HCT116 (cell line): ENCODE data around the gene CERKL. TPM values are rescaled to one million over a fixed set of nuclear protein-coding genes. Genes with fewer than 3 reads are reported as not detected.

Experiments used
- ATAC-seq: fragments of 200-7000 bp; cut with Tn5 transposase; 2 replicates; pipeline ENCODE4 v1.9.1; 2020; ENCODE audit warnings: mild to moderate bottlenecking, moderate library complexity
- BruUV-seq: library from RNA; stranded (reverse); fragments of 400-500 nt; replicated peaks from 2 replicates; lab custom pipeline; 2021; lab: Mats Ljungman, UMichigan
- CTCF ChIA-PET: fragments of 300-600 bp; sonication (Branson Sonifier 250); formaldehyde crosslinking; loops from one replicate; lab custom pipeline; 2021; ENCODE audit warnings: antibody characterized with exemption; lab: Charles Lee
- POLR2A ChIA-PET: fragments of 300-600, 350-600 bp; sonication (Branson Sonifier 250); formaldehyde crosslinking; loops from one replicate; lab custom pipeline; 2021; ENCODE audit warnings: antibody characterized with exemption; lab: Charles Lee
- RAD21 ChIA-PET, 2 experiments: fragments of 300-600 bp; sonication (Branson Sonifier 250); formaldehyde crosslinking; loops; one replicate each; lab custom pipeline; 2023; ENCODE audit warnings: low total read pairs in 2 of 2; ENCODE audit not compliant: uncharacterized antibody in 2 of 2, unreplicated experiment in 2 of 2, low non-redundant PET in 1 of 2; lab: Charles Lee
- DNase-seq: peaks from one replicate; pipeline ENCODE4 v3.0.0-alpha.2; 2010; ENCODE audit warnings: low read depth, low spot score
- H2AFZ ChIP-seq: fragments of 200-600 bp; shearing (Covaris generic), sonication (generic); 2 replicates; pipeline ENCODE4 v1.6.1; 2017; ENCODE audit warnings: low read depth, mixed run types, mixed read lengths, antibody characterized with exemption, low read length; ENCODE audit not compliant: poor library complexity, severe bottlenecking
- H3K27ac ChIP-seq: 2 replicates; pipeline ENCODE4 v1.5.1; 2012; ENCODE audit warnings: low read depth, low read length
- H3K27me3 ChIP-seq: fragments of 200-600 bp; sonication (generic); 2 replicates; pipeline ENCODE4 v1.6.1; 2016; ENCODE audit warnings: mixed run types, low read length, mixed read lengths; ENCODE audit not compliant: insufficient read depth
- H3K36me3 ChIP-seq, 2 experiments: fragments of 200-500 bp in 1 of 2; fragments of 200-600 bp in 1 of 2; sonication (Bioruptor generic) in 1 of 2; sonication (generic) in 1 of 2; 2 replicates each; pipeline versions ENCODE4 v1.5.1 to v1.6.1; 2014 to 2016; ENCODE audit warnings: low read length in 2 of 2, inconsistent platforms in 1 of 2, mixed read lengths in 1 of 2, mixed run types in 1 of 2; ENCODE audit not compliant: insufficient read depth in 2 of 2, control insufficient read depth in 1 of 2
- H3K4me1 ChIP-seq, 2 experiments: fragments of 200-600 bp in 1 of 2; sonication (generic) in 1 of 2; 2 replicates each; pipeline versions ENCODE4 v1.5.1 to v1.6.1; 2012 to 2017; ENCODE audit warnings: low read length in 2 of 2, inconsistent platforms in 1 of 2, mild to moderate bottlenecking in 1 of 2, mixed read lengths in 1 of 2, mixed run types in 1 of 2, moderate library complexity in 1 of 2; ENCODE audit not compliant: insufficient read depth in 2 of 2, control insufficient read depth in 1 of 2
- H3K4me2 ChIP-seq: fragments of 200-600 bp; sonication (generic); 2 replicates; pipeline ENCODE4 v1.6.1; 2017; ENCODE audit warnings: mixed run types, low read length, mixed read lengths
- H3K4me3 ChIP-seq, 2 experiments: fragments of 200-600 bp in 1 of 2; sonication (generic) in 1 of 2; replicated peaks in 1 of 2; 2 replicates each; pipeline ENCODE4 v1.5.1; 2011 to 2016; ENCODE audit warnings: low read length in 2 of 2, control low read depth in 1 of 2, low read depth in 1 of 2, mild to moderate bottlenecking in 1 of 2, mixed read lengths in 1 of 2, mixed run types in 1 of 2
- H3K79me2 ChIP-seq: fragments of 200-600 bp; sonication (generic); 2 replicates; pipeline ENCODE4 v1.6.1; 2017; ENCODE audit warnings: mild to moderate bottlenecking, mixed run types, low read length, moderate library complexity, mixed read lengths; ENCODE audit not compliant: insufficient read depth
- H3K9ac ChIP-seq: fragments of 200-600 bp; sonication (generic); 2 replicates; pipeline ENCODE4 v1.6.1; 2016; ENCODE audit warnings: low read length, mixed read lengths
- H3K9me2 ChIP-seq: fragments of 200-600 bp; sonication (generic), shearing (Covaris generic); 2 replicates; pipeline ENCODE4 v1.6.1; 2017; ENCODE audit warnings: mixed run types, mild to moderate bottlenecking, moderate library complexity; ENCODE audit not compliant: insufficient read depth
- H3K9me3 ChIP-seq, 2 experiments: fragments of 200-500 bp in 1 of 2; fragments of 200-600 bp in 1 of 2; sonication (Bioruptor generic) in 1 of 2; sonication (generic) in 1 of 2; 2 replicates each; pipeline ENCODE4 v1.6.1; 2014 to 2017; ENCODE audit warnings: low read length in 2 of 2, mixed read lengths in 2 of 2, inconsistent platforms in 1 of 2, low read depth in 1 of 2, mild to moderate bottlenecking in 1 of 2, mixed run types in 1 of 2, moderate library complexity in 1 of 2; ENCODE audit not compliant: control insufficient read depth in 1 of 2, insufficient read depth in 1 of 2
- H4K20me1 ChIP-seq: fragments of 200-600 bp; sonication (generic), shearing (Covaris generic); 2 replicates; pipeline ENCODE4 v1.6.1; 2017; ENCODE audit warnings: mixed run types, mild to moderate bottlenecking, moderate library complexity; ENCODE audit not compliant: insufficient read depth
- CBX3 ChIP-seq: IDR thresholded peaks from 2 replicates; pipeline ENCODE4 v1.6.1; 2012; ENCODE audit warnings: low read depth
- CTCF ChIP-seq, 3 experiments: fragments of 200-600 bp in 1 of 3; sonication (generic) in 1 of 3; IDR thresholded peaks in 2 of 3; conservative IDR thresholded peaks in 1 of 3; 2 replicates each; pipeline ENCODE4 v1.5.1; 2012 to 2017; ENCODE audit warnings: low read depth in 2 of 3, low read length in 2 of 3, antibody characterized with exemption in 1 of 3, borderline replicate concordance in 1 of 3, control low read depth in 1 of 3, mild to moderate bottlenecking in 1 of 3, mixed read lengths in 1 of 3, mixed run types in 1 of 3, moderate library complexity in 1 of 3; ENCODE audit not compliant: insufficient read depth in 1 of 3
- MAX ChIP-seq: IDR thresholded peaks from 2 replicates; pipeline ENCODE4 v1.6.1; 2012
- TCF7L2 ChIP-seq: IDR thresholded peaks from 2 replicates; pipeline ENCODE4 v1.7.0; 2011; ENCODE audit warnings: borderline replicate concordance, inconsistent platforms; ENCODE audit not compliant: insufficient read depth, insufficient read length; ENCODE audit errors: extremely low read depth
- YY1 ChIP-seq: IDR thresholded peaks from 2 replicates; pipeline ENCODE4 v1.6.1; 2011; ENCODE audit warnings: low read length, low read depth, moderate library complexity, mild to moderate bottlenecking; ENCODE audit not compliant: insufficient replicate concordance; ENCODE audit errors: extremely low read depth
- intact Hi-C: fragments of 100-400 bp; cut with micrococcal nuclease; formaldehyde crosslinking; loops from 2 replicates; pipeline ENCODE4 v1.10.0; 2022
- total RNA-seq: library from RNA; stranded (reverse); gene quantifications from one replicate; pipeline ENCODE4 v1.2.1, GENCODE V29; 2021; ENCODE audit not compliant: unreplicated experiment
- TF ChIP-seq, protein P1 (sequence below): IDR thresholded peaks from 2 replicates; pipeline ENCODE4 v1.6.1; 2012

CERKL gene
- total RNA-seq, 1 experiment from 2014 or later: 0.66 TPM

DNA sequence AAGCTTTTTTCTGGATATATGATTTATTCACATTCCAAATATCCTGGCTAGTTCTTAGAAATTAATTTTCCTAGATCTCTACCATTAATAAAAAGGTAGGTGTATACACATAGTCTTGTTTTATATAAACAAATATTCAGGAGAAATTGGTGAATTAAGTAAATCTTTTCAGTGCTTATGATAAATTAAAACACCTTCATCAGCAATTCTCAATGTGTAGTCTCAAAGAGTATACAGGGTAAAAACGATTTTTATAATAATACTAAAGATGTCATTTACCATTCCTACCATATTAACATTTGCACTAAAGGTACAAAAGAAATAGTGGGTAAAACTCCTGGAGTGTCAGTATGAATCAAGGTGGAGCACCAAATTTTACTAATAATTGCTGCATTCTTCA, 40.2 kb downstream of the CERKL start:
- H3K27me3 ChIP-seq: no peaks in the 10 kb centered on the region
- no TSS peak for BruUV-seq
- intact Hi-C loops: no loop called here
- ChIA-PET POLR2A (no interaction called here), RAD21 (no interaction called here), CTCF (interaction anchor here (1.0 kb wide), 1 partner anchor 150 kb away, joined by 3 read pairs; no protein-coding TSS in a partner anchor)
- H3K9me2 ChIP-seq: no peaks in the 10 kb centered on the region
- no peaks in the 10 kb centered on the region for H4K20me1 ChIP-seq
- H3K4me3 ChIP-seq: no peak overlapping the region
- no peak overlapping the region for H2AFZ ChIP-seq
- DNase-seq: no peak
- H3K9ac ChIP-seq: no peak overlapping the region
- TF ChIP-seq MAX (no peak), YY1 (no peak), TCF7L2 (no peak), CTCF (IDR thresholded peaks at IDR 0.05 in 2 of 3, conservative IDR thresholded peaks at IDR 0.05 in 1 of 3; ENCODE audit: borderline replicate concordance in 1 of 3, insufficient read depth in 1 of 3, low read depth in 2 of 3, low read length in 2 of 3) (no peak), CBX3 (no peak)
- TF ChIP-seq, protein P1, sequence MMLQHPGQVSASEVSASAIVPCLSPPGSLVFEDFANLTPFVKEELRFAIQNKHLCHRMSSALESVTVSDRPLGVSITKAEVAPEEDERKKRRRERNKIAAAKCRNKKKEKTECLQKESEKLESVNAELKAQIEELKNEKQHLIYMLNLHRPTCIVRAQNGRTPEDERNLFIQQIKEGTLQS: no peak
- no peak overlapping the region for H3K27ac ChIP-seq
- no peak overlapping the region for H3K4me2 ChIP-seq
- no peaks in the 10 kb centered on the region for H3K9me3 ChIP-seq
- no peaks in the 10 kb centered on the region for H3K36me3 ChIP-seq
- ATAC-seq: no peak
- H3K79me2 ChIP-seq: no peaks in the 10 kb centered on the region
- peaks cover 6 to 9% of the 10 kb centered on the region in 2 experiments; a peak in 3 of 4 replicates for H3K4me1 ChIP-seq
